ENCODE results near the gene KANSL1. TPM values are rescaled to one million over a fixed set of nuclear protein-coding genes. Genes with fewer than 3 reads are reported as not detected.

Gene KANSL1
- polyA plus RNA-seq, 3 donors = 3.1 to 31.9 (median 4.6) TPM

DNA sequence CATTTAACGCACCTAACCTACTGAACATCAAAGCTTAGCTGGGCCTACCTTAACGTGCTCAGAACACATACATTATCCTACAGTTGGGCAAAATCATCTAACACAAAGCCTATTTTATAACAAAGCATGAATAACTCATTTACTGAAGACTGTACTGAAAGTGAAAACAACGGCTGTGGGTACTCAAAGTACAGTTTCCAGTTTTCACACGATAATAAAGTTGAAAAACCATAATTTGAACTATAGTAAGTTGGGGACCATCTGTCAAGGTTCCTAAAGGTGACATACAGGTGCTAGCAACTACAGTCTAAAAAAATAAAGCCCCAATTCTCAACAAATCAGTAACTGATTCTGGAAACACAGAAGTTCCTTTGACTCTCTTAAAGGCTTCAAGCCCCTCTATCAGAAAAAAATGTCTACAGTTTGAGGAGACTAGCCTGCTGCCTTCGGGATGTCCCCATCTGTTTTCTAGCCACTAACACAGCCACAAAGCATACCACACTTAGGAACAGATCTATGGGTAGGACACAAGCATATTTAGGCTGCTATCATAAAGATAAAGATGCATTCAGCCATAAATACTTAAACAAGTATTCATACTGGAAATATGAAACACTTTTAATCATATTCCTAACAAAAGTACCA is 71.3 kb downstream of the KANSL1 start:
- WGBS (ENCODE audit: insufficient coverage) = 100% methylated on average over 1 of the region's 5 CpGs
- Histone ChIP-seq H3K9ac (ENCODE audit: insufficient read depth, low read length, poor library complexity, severe bottlenecking) (no peak overlapping the region), H3K4me1 (ENCODE audit: control insufficient read depth in 1 of 2, insufficient read depth in 2 of 2, low read length in 2 of 2) (no peaks in the 10 kb centered on the region), H3K27me3 (ENCODE audit: control insufficient read depth in 2 of 2, insufficient read depth in 2 of 2, low read length in 2 of 2) (no peaks in the 10 kb centered on the region), H3K4me2 (replicated peaks; ENCODE audit: extremely low read depth, low read length, poor library complexity, severe bottlenecking) (no peak overlapping the region), H3K9me3 (replicated peaks in 1 of 2; ENCODE audit: control insufficient read depth in 1 of 2, insufficient read depth in 1 of 2, low read length in 2 of 2) (no peaks in the 10 kb centered on the region), H3K27ac (ENCODE audit: low read depth in 1 of 2, low read length in 2 of 2) (peak overlapping the region in 1 of 2 donors; percentile 21), H2AFZ (ENCODE audit: insufficient read depth, low read depth, low read length, poor library complexity, severe bottlenecking) (no peak overlapping the region), H3K4me3 (replicated peaks in 1 of 3; ENCODE audit: low read depth in 2 of 3, low read length in 3 of 3) (no peak overlapping the region), H3K36me3 (replicated peaks in 1 of 2; ENCODE audit: control insufficient read depth in 1 of 2, insufficient read depth in 2 of 2, low read length in 2 of 2) (peaks cover 0 to 7% of the 10 kb centered on the region in 2 donors), H3K79me2 (ENCODE audit: insufficient read depth, low read length) (peaks cover 99% of the 10 kb centered on the region), H4K20me1 (ENCODE audit: insufficient read depth, low read length) (peaks cover 99% of the 10 kb centered on the region)
- peaks cover 32% of the 10 kb centered on the region for H3K4me1 Mint-ChIP-seq
- H3K9me3 Mint-ChIP-seq = no peaks in the 10 kb centered on the region
- no peak overlapping the region for H3K4me3 Mint-ChIP-seq
- no peak for DNase-seq
- TF ChIP-seq, protein P1, sequence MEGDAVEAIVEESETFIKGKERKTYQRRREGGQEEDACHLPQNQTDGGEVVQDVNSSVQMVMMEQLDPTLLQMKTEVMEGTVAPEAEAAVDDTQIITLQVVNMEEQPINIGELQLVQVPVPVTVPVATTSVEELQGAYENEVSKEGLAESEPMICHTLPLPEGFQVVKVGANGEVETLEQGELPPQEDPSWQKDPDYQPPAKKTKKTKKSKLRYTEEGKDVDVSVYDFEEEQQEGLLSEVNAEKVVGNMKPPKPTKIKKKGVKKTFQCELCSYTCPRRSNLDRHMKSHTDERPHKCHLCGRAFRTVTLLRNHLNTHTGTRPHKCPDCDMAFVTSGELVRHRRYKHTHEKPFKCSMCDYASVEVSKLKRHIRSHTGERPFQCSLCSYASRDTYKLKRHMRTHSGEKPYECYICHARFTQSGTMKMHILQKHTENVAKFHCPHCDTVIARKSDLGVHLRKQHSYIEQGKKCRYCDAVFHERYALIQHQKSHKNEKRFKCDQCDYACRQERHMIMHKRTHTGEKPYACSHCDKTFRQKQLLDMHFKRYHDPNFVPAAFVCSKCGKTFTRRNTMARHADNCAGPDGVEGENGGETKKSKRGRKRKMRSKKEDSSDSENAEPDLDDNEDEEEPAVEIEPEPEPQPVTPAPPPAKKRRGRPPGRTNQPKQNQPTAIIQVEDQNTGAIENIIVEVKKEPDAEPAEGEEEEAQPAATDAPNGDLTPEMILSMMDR (IDR thresholded peaks at IDR 0.05) = no peak
- peaks cover 2 to 18% of the 10 kb centered on the region in 2 donors for H3K36me3 Mint-ChIP-seq
- intact Hi-C loops (cut with micrococcal nuclease) = no loop called here
- peak overlapping the region in 1 of 7 donors; percentile 47 for H3K27ac Mint-ChIP-seq
- H3K27me3 Mint-ChIP-seq (ENCODE audit: low read depth in 3 of 3) = no peaks in the 10 kb centered on the region

DNA sequence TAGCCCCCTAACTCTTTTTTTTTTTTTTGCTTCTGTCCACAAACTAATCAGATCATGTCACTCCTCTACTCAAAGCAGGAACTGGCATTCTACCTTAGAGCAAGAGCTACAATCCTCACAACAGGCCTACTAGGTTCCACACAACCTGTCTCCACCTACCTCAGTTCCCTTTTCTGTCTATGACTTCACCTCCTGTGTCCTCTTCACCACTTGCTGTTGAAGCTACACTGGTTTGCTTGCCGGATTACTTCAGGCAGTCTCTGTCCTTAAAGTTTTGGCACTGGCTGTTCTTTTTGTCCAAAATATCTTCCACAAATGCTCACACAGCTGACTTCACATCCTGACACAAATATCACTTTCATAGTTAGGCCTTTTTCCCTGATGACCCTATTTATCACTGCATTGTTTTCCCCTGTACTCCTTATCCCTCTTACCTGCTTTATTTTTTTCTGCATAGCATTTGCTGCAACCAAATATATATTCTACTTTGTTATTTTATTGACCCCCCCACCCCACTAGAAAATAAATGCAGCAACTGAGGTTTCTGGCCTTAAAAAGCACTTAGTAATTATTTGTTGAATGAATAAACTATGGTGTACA is 72.0 kb downstream of the KANSL1 start:
- Histone ChIP-seq H3K4me3 (replicated peaks in 1 of 3; ENCODE audit: low read depth in 2 of 3, low read length in 3 of 3) (no peak overlapping the region), H3K27me3 (ENCODE audit: control insufficient read depth in 2 of 2, insufficient read depth in 2 of 2, low read length in 2 of 2) (no peaks in the 10 kb centered on the region), H3K9ac (ENCODE audit: insufficient read depth, low read length, poor library complexity, severe bottlenecking) (no peak overlapping the region), H3K27ac (ENCODE audit: low read depth in 1 of 2, low read length in 2 of 2) (peak overlapping the region in 1 of 2 donors; percentile 21), H3K36me3 (replicated peaks in 1 of 2; ENCODE audit: control insufficient read depth in 1 of 2, insufficient read depth in 2 of 2, low read length in 2 of 2) (peaks cover 0 to 7% of the 10 kb centered on the region in 2 donors), H3K4me1 (ENCODE audit: control insufficient read depth in 1 of 2, insufficient read depth in 2 of 2, low read length in 2 of 2) (no peaks in the 10 kb centered on the region), H3K4me2 (replicated peaks; ENCODE audit: extremely low read depth, low read length, poor library complexity, severe bottlenecking) (no peak overlapping the region), H3K79me2 (ENCODE audit: insufficient read depth, low read length) (peaks cover 99% of the 10 kb centered on the region), H4K20me1 (ENCODE audit: insufficient read depth, low read length) (peaks cover 99% of the 10 kb centered on the region), H2AFZ (ENCODE audit: insufficient read depth, low read depth, low read length, poor library complexity, severe bottlenecking) (no peak overlapping the region), H3K9me3 (replicated peaks in 1 of 2; ENCODE audit: control insufficient read depth in 1 of 2, insufficient read depth in 1 of 2, low read length in 2 of 2) (no peaks in the 10 kb centered on the region)
- H3K27me3 Mint-ChIP-seq (ENCODE audit: low read depth in 3 of 3) = no peaks in the 10 kb centered on the region
- H3K36me3 Mint-ChIP-seq = peaks cover 2 to 12% of the 10 kb centered on the region in 2 donors
- no peak overlapping the region for H3K4me3 Mint-ChIP-seq
- peak in 1 of 3 donors; percentile 4 for DNase-seq
- H3K9me3 Mint-ChIP-seq = no peaks in the 10 kb centered on the region
- intact Hi-C loops (cut with micrococcal nuclease) = no loop called here
- peaks cover 29% of the 10 kb centered on the region for H3K4me1 Mint-ChIP-seq
- WGBS (ENCODE audit: insufficient coverage) = 88% methylated on average over 1 of the region's 1 CpG
- TF ChIP-seq, protein P1 (IDR thresholded peaks at IDR 0.05) = no peak
- H3K27ac Mint-ChIP-seq = peak overlapping the region; percentile 2 to 84 (median 14)

Data from CD14-positive monocyte (primary cell).